GM19043 (cell line): ENCODE measurements around the gene MRPL23.

Experiments used
- ATAC-seq: cut with Tn5 transposase; IDR thresholded peaks from one replicate; pipeline ENCODE4 v1.9.1; 2021; ENCODE audit warnings: low read depth; ENCODE audit not compliant: unreplicated experiment

Gene MRPL23

GRCh38 chr11:1949922-1950321 lies 2.8 kb downstream of the MRPL23 start:
- no peak for ATAC-seq

GRCh38 chr11:1952806-1953482 lies 5.8 kb downstream of the MRPL23 start:
- no peak for ATAC-seq

- ATAC-seq = no peak
Measured at GRCh38 chr11:1953489-1954266, 6.5 kb downstream of the MRPL23 start.

- ATAC-seq = no peak
Measured at GRCh38 chr11:1958367-1958766, 11.2 kb downstream of the MRPL23 start.

GRCh38 chr11:1959786-1960185 lies 12.7 kb downstream of the MRPL23 start:
- no peak for ATAC-seq

GRCh38 chr11:1963864-1964263 lies 16.7 kb downstream of the MRPL23 start:
- no peak for ATAC-seq

GRCh38 chr11:1964348-1964747 lies 17.2 kb downstream of the MRPL23 start:
- ATAC-seq = no peak

GRCh38 chr11:1964955-1965354 lies 17.8 kb downstream of the MRPL23 start:
- no peak for ATAC-seq

GRCh38 chr11:1966531-1966930 lies 19.4 kb downstream of the MRPL23 start:
- no peak for ATAC-seq

- no peak for ATAC-seq
Measured at GRCh38 chr11:1967641-1968225, 20.6 kb downstream of the MRPL23 start.

GRCh38 chr11:1968454-1969002 lies 21.4 kb downstream of the MRPL23 start:
- no peak for ATAC-seq

- ATAC-seq = no peak
Measured at GRCh38 chr11:1969035-1969434, 21.9 kb downstream of the MRPL23 start.

GRCh38 chr11:1969776-1970175 lies 22.6 kb downstream of the MRPL23 start:
- ATAC-seq = no peak

- no peak for ATAC-seq
Measured at GRCh38 chr11:1970956-1971355, 23.8 kb downstream of the MRPL23 start.

GRCh38 chr11:1975185-1975584 lies 28.1 kb downstream of the MRPL23 start:
- no peak for ATAC-seq

- ATAC-seq = no peak
Measured at GRCh38 chr11:1978720-1979473, 31.8 kb downstream of the MRPL23 start.

- no peak for ATAC-seq
Measured at GRCh38 chr11:1979607-1980006, 32.5 kb downstream of the MRPL23 start.

- ATAC-seq = no peak
Measured at GRCh38 chr11:1982873-1983600, 35.9 kb downstream of the MRPL23 start.

GRCh38 chr11:1983601-1983961 lies 36.4 kb downstream of the MRPL23 start:
- no peak for ATAC-seq

- no peak for ATAC-seq
Measured at GRCh38 chr11:1987024-1987423, 39.9 kb downstream of the MRPL23 start.
